Left colon (tissue), 2 donors: ENCODE measurements around the gene RUNDC3A. TPM values are rescaled to one million over a fixed set of nuclear protein-coding genes. Genes with fewer than 3 reads are reported as not detected.
A peak's percentile ranks its signal among the peaks of the same experiment; 100 is the strongest.

ENCODE experiments used
- ATAC-seq: fragments of 200-7000 bp; cut with Tn5 transposase; one replicate; pipeline ENCODE4 v1.9.1; 2020; ENCODE audit warnings: mild to moderate bottlenecking, moderate library complexity
- DNase-seq, 2 donors: peaks; one replicate each; pipeline ENCODE4 v3.0.0-alpha.2; 2020
- intact Hi-C, 2 donors: fragments of 100-400 bp; cut with DNase I in 1 of 2; cut with micrococcal nuclease in 1 of 2; formaldehyde crosslinking; loops; one replicate each; pipeline versions ENCODE4 v1.11.2 to v1.14.0; 2022; cut with DNase I, micrococcal nuclease
- total RNA-seq, 2 donors: library from RNA; stranded (reverse); fragmentation: NEBNext Ultra II Directional; extraction: Animal tissue kit (Norgen Biotek cat#: 25700); gene quantifications; one replicate each; pipeline ENCODE4 v1.2.1, GENCODE V29; 2021
- donor health status: DM: no; HTN: no; CAD: no.
- donor health status: DM: yes; HTN: yes; CAD: no.

Gene RUNDC3A
- total RNA-seq, 2 donors from 2014 or later: 0.46 to 1.5 TPM

GRCh38 chr17:44351464-44351863 lies 43.1 kb downstream of the RUNDC3A start:
- ATAC-seq (no peak), DNase-seq (no peak)
- intact Hi-C loops: no loop called here

- intact Hi-C loops: no loop called here
- no peak for DNase-seq
- no peak for ATAC-seq
These were observed 43.8 kb downstream of the RUNDC3A start for GRCh38 chr17:44351961-44352827.

- intact Hi-C loops: no loop called here
- DNase-seq (no peak), ATAC-seq (no peak)
These were observed 44.6 kb downstream of the RUNDC3A start for GRCh38 chr17:44352828-44353671.

GRCh38 chr17:44353672-44354331 lies 45.4 kb downstream of the RUNDC3A start:
- ATAC-seq (peak; percentile 49), DNase-seq (peak in 1 of 2 donors; percentile 47)
- intact Hi-C loops: no loop called here

- ATAC-seq: no peak
- DNase-seq: peak in 1 of 2 donors; percentile 79
- intact Hi-C loops: no loop called here
These were observed 46.5 kb downstream of the RUNDC3A start for GRCh38 chr17:44354582-44355561.

- intact Hi-C loops: no loop called here
- DNase-seq: no peak
- ATAC-seq: no peak
These were observed 47.3 kb downstream of the RUNDC3A start for GRCh38 chr17:44355642-44356099.

GRCh38 chr17:44356241-44356640 lies 47.8 kb downstream of the RUNDC3A start:
- intact Hi-C loops: no loop called here
- ATAC-seq (peak; percentile 62), DNase-seq (no peak)

GRCh38 chr17:44358066-44358465 lies 49.7 kb downstream of the RUNDC3A start:
- ATAC-seq (no peak), DNase-seq (no peak)
- intact Hi-C loops: no loop called here

- intact Hi-C loops: no loop called here
- DNase-seq (no peak), ATAC-seq (no peak)
These were observed 50.6 kb downstream of the RUNDC3A start for GRCh38 chr17:44359006-44359405.

GRCh38 chr17:44359458-44360143 lies 51.2 kb downstream of the RUNDC3A start:
- ATAC-seq: no peak
- DNase-seq: no peak
- intact Hi-C loops: no loop called here

GRCh38 chr17:44360144-44360533 lies 51.7 kb downstream of the RUNDC3A start:
- intact Hi-C loops: no loop called here

GRCh38 chr17:44360826-44361225 lies 52.4 kb downstream of the RUNDC3A start:
- DNase-seq: no peak
- intact Hi-C loops: no loop called here
- ATAC-seq: no peak

More at GRCh38 chr17:44360144-44360533, 51.7 kb downstream of the RUNDC3A start:
- no peak for ATAC-seq
- no peak for DNase-seq

GRCh38 chr17:44361292-44362260 lies 53.2 kb downstream of the RUNDC3A start:
- ATAC-seq: no peak
- DNase-seq: no peak
- intact Hi-C loops: no loop called here

GRCh38 chr17:44362459-44362948 lies 54.1 kb downstream of the RUNDC3A start:
- ATAC-seq: peak; percentile 4
- DNase-seq: no peak
- intact Hi-C loops: no loop called here

GRCh38 chr17:44362949-44363612 lies 54.7 kb downstream of the RUNDC3A start:
- ATAC-seq (peak; percentile 44), DNase-seq (no peak)
- intact Hi-C loops: no loop called here
